Neural crest cell (in vitro differentiated cells): Measurements from ENCODE around the gene NR2F2. TPM values are rescaled to one million over a fixed set of nuclear protein-coding genes. Genes with fewer than 3 reads are reported as not detected.

Experiments used
- DNase-seq: peaks from one replicate; pipeline ENCODE4 v3.0.0; 2021; ENCODE audit warnings: low read depth, mixed read lengths, low spot score
- H3K27ac Mint-ChIP-seq: one replicate; pipeline ENCODE4 v1.8.0; 2021; ENCODE audit warnings: mild to moderate bottlenecking, mixed read lengths; ENCODE audit not compliant: unreplicated experiment
- H3K27me3 Mint-ChIP-seq: 2 replicates; pipeline ENCODE4 v1.8.0; 2021; ENCODE audit warnings: low read depth, mild to moderate bottlenecking, mixed read lengths
- H3K36me3 Mint-ChIP-seq: 2 replicates; pipeline ENCODE4 v1.8.0; 2021; ENCODE audit warnings: low read depth, mild to moderate bottlenecking, mixed read lengths
- H3K4me1 Mint-ChIP-seq: 2 replicates; pipeline ENCODE4 v1.8.0; 2021; ENCODE audit warnings: mixed read lengths
- H3K4me3 Mint-ChIP-seq: one replicate; pipeline ENCODE4 v1.8.0; 2021; ENCODE audit warnings: mild to moderate bottlenecking, mixed read lengths
- H3K9me3 Mint-ChIP-seq: 2 replicates; pipeline ENCODE4 v1.8.0; 2021; ENCODE audit warnings: mixed read lengths
- CTCF ChIP-seq: fragments of 200-600 bp; sonication (generic); conservative IDR thresholded peaks from 2 replicates; pipeline ENCODE4 v1.5.0; 2021; ENCODE audit warnings: antibody characterized with exemption, mild to moderate bottlenecking
- long read RNA-seq: library from polyadenylated mRNA; unstranded; transcript quantifications from one replicate; pipeline ENCODE4 v2.0.0, GENCODE V29; 2020
- total RNA-seq: library from RNA; stranded (reverse); gene quantifications from 2 replicates; pipeline ENCODE4 v1.2.1, GENCODE V29; 2021

NR2F2 gene
- 147 and 150 TPM in 2 replicates for total RNA-seq
- long read RNA-seq, partial matches to known transcripts, result 7 of 15 reads
- long read RNA-seq, other reads (novel, unspliced or antisense), result 5 of 15 reads

GRCh38 chr15:96330450-96331143, at the start of gene NR2F2:
Gene NR2F2, plus strand, starts transcription at chr15:96330700. Its CDS starts 1,406 bp downstream, at chr15:96332106.
- Mint-ChIP-seq H3K9me3 (no peaks in the 10 kb centered on the region), H3K27me3 (peaks cover 51% of the 10 kb centered on the region), H3K4me3 (peak within 1 kb of the TSS; percentile 99), H3K27ac (peak within 1 kb of the TSS; percentile 99), H3K36me3 (peaks cover 34% of the 10 kb centered on the region), H3K4me1 (peaks cover 40% of the 10 kb centered on the region)
- peak; percentile 88 for DNase-seq
- TF ChIP-seq CTCF, result no peak

GRCh38 chr15:96285305-96285704, 45.2 kb upstream of the NR2F2 start:
- Mint-ChIP-seq H3K4me1 (peaks cover 30% of the 10 kb centered on the region), H3K9me3 (peaks cover 6% of the 10 kb centered on the region), H3K27ac (peak overlapping the region; percentile 83), H3K36me3 (peaks cover 55% of the 10 kb centered on the region), H3K27me3 (no peaks in the 10 kb centered on the region), H3K4me3 (no peak overlapping the region)
- TF ChIP-seq CTCF, result no peak
- no peak for DNase-seq

- no peaks in the 10 kb centered on the region for H3K27me3 Mint-ChIP-seq
- no peak overlapping the region for H3K4me3 Mint-ChIP-seq
- peaks cover 51% of the 10 kb centered on the region for H3K36me3 Mint-ChIP-seq
- no peak for DNase-seq
- H3K4me1 Mint-ChIP-seq, result peaks cover 33% of the 10 kb centered on the region
- H3K9me3 Mint-ChIP-seq, result peaks cover 6% of the 10 kb centered on the region
- H3K27ac Mint-ChIP-seq, result peak overlapping the region; percentile 83
- no peak for TF ChIP-seq CTCF
Measured at GRCh38 chr15:96285729-96286254, 44.7 kb upstream of the NR2F2 start.

- no peak overlapping the region for H3K27ac Mint-ChIP-seq
- DNase-seq, result no peak
- H3K4me3 Mint-ChIP-seq, result no peak overlapping the region
- H3K36me3 Mint-ChIP-seq, result peaks cover 15% of the 10 kb centered on the region
- TF ChIP-seq CTCF, result no peak
- H3K4me1 Mint-ChIP-seq, result peaks cover 35% of the 10 kb centered on the region
- H3K27me3 Mint-ChIP-seq, result no peaks in the 10 kb centered on the region
- H3K9me3 Mint-ChIP-seq, result no peaks in the 10 kb centered on the region
Measured at GRCh38 chr15:96290679-96291078, 39.8 kb upstream of the NR2F2 start.

GRCh38 chr15:96292635-96293034, 37.9 kb upstream of the NR2F2 start:
- Mint-ChIP-seq H3K36me3 (peaks cover 20% of the 10 kb centered on the region), H3K4me1 (peaks cover 19% of the 10 kb centered on the region), H3K27ac (no peak overlapping the region), H3K27me3 (no peaks in the 10 kb centered on the region), H3K4me3 (no peak overlapping the region), H3K9me3 (peaks cover 3% of the 10 kb centered on the region)
- DNase-seq, result no peak
- TF ChIP-seq CTCF, result no peak
